Stimulated activated effector memory CD8-positive, alpha-beta T cell treated with anti-CD3 and anti-CD28 coated beads, Interleukin-12 subunit alpha, Interleukin-12 subunit beta, amount 100 ng/mL, for 72 hours (primary cell): ENCODE data around the gene CLIC6.
"Not testable (repeated sequence)": the region's sequence is repeated elsewhere in the genome, so short reads cannot be mapped to it uniquely, and the experiment has no call there.

Experiments used
- ATAC-seq: fragments of 150-1000 bp; cut with Tn5 transposase; 2 replicates; pipeline ENCODE4 v1.10.0; 2021
- DNase-seq, 2 donors: peaks; one replicate each; pipeline ENCODE4 v3.0.0; 2021 to 2022; ENCODE audit warnings: low spot score in 2 of 2
- H3K27ac Mint-ChIP-seq: one replicate; pipeline ENCODE4 v1.8.0; 2022; ENCODE audit warnings: mild to moderate bottlenecking, mixed read lengths
- H3K36me3 Mint-ChIP-seq: one replicate; pipeline ENCODE4 v1.8.0; 2022; ENCODE audit warnings: mild to moderate bottlenecking, mixed read lengths
- H3K4me1 Mint-ChIP-seq: one replicate; pipeline ENCODE4 v1.8.0; 2022; ENCODE audit warnings: mixed read lengths
- H3K4me3 Mint-ChIP-seq: one replicate; pipeline ENCODE4 v1.8.0; 2022; ENCODE audit warnings: mild to moderate bottlenecking, mixed read lengths
- H3K9me3 Mint-ChIP-seq: one replicate; pipeline ENCODE4 v1.8.0; 2022; ENCODE audit warnings: mixed read lengths

Gene CLIC6

GRCh38 chr21:34642211-34643075, 26.4 kb upstream of the CLIC6 start:
- no peaks in the 10 kb centered on the region for H3K9me3 Mint-ChIP-seq
- peaks cover 15% of the 10 kb centered on the region for H3K4me1 Mint-ChIP-seq
- H3K36me3 Mint-ChIP-seq = no peaks in the 10 kb centered on the region
- H3K27ac Mint-ChIP-seq = no peak overlapping the region
- no peak for DNase-seq
- no peak overlapping the region for H3K4me3 Mint-ChIP-seq
- ATAC-seq = peak; percentile 29

- Mint-ChIP-seq H3K27ac (no peak overlapping the region), H3K36me3 (no peaks in the 10 kb centered on the region), H3K4me3 (no peak overlapping the region), H3K4me1 (peaks cover 20% of the 10 kb centered on the region), H3K9me3 (no peaks in the 10 kb centered on the region)
- DNase-seq = no peak
- ATAC-seq = no peak
Observed at GRCh38 chr21:34644825-34645224, 24.0 kb upstream of the CLIC6 start.

- no peaks in the 10 kb centered on the region for H3K9me3 Mint-ChIP-seq
- H3K36me3 Mint-ChIP-seq = no peaks in the 10 kb centered on the region
Observed at GRCh38 chr21:34647555-34647954, 21.2 kb upstream of the CLIC6 start.

GRCh38 chr21:34648739-34649297, 20.0 kb upstream of the CLIC6 start:
- ATAC-seq = no peak
- Mint-ChIP-seq H3K9me3 (no peaks in the 10 kb centered on the region), H3K36me3 (no peaks in the 10 kb centered on the region), H3K27ac (no peak overlapping the region), H3K4me3 (no peak overlapping the region), H3K4me1 (peaks cover 7% of the 10 kb centered on the region)
- DNase-seq = no peak

More at GRCh38 chr21:34647555-34647954, 21.2 kb upstream of the CLIC6 start:
- ATAC-seq (no peak), DNase-seq (no peak)
- Mint-ChIP-seq H3K4me1 (peaks cover 7% of the 10 kb centered on the region), H3K27ac (no peak overlapping the region), H3K4me3 (no peak overlapping the region)

- no peaks in the 10 kb centered on the region for H3K36me3 Mint-ChIP-seq
- H3K4me1 Mint-ChIP-seq = peaks cover 7% of the 10 kb centered on the region
- no peaks in the 10 kb centered on the region for H3K9me3 Mint-ChIP-seq
- no peak for ATAC-seq
- no peak for DNase-seq
- no peak overlapping the region for H3K4me3 Mint-ChIP-seq
- no peak overlapping the region for H3K27ac Mint-ChIP-seq
Observed at GRCh38 chr21:34649400-34649799, 19.4 kb upstream of the CLIC6 start.

GRCh38 chr21:34650861-34651431, 17.8 kb upstream of the CLIC6 start:
- Mint-ChIP-seq H3K4me1 (peaks cover 7% of the 10 kb centered on the region), H3K4me3 (no peak overlapping the region)
- no peak for ATAC-seq

GRCh38 chr21:34651642-34652041, 17.2 kb upstream of the CLIC6 start:
- no peak for DNase-seq
- Mint-ChIP-seq H3K4me1 (peaks cover 7% of the 10 kb centered on the region), H3K36me3 (no peaks in the 10 kb centered on the region), H3K9me3 (no peaks in the 10 kb centered on the region), H3K4me3 (no peak overlapping the region), H3K27ac (no peak overlapping the region)
- ATAC-seq = no peak

More at GRCh38 chr21:34650861-34651431, 17.8 kb upstream of the CLIC6 start:
- no peak overlapping the region for H3K27ac Mint-ChIP-seq
- H3K36me3 Mint-ChIP-seq = no peaks in the 10 kb centered on the region
- DNase-seq = no peak
- H3K9me3 Mint-ChIP-seq = no peaks in the 10 kb centered on the region

- DNase-seq (no peak), ATAC-seq (no peak)
- no peak overlapping the region for H3K4me3 Mint-ChIP-seq
- H3K27ac Mint-ChIP-seq = no peak overlapping the region
- no peaks in the 10 kb centered on the region for H3K9me3 Mint-ChIP-seq
- H3K4me1 Mint-ChIP-seq = peaks cover 7% of the 10 kb centered on the region
- H3K36me3 Mint-ChIP-seq = no peaks in the 10 kb centered on the region
Observed at GRCh38 chr21:34653522-34653921, 15.3 kb upstream of the CLIC6 start.

- Mint-ChIP-seq H3K4me3 (no peak overlapping the region), H3K36me3 (no peaks in the 10 kb centered on the region), H3K4me1 (no peaks in the 10 kb centered on the region), H3K9me3 (peaks cover 17% of the 10 kb centered on the region), H3K27ac (no peak overlapping the region)
- ATAC-seq (no peak), DNase-seq (no peak)
Observed at GRCh38 chr21:34661848-34662247, 6.9 kb upstream of the CLIC6 start.

- Mint-ChIP-seq H3K4me1 (peaks cover 6% of the 10 kb centered on the region), H3K27ac (no peak overlapping the region), H3K9me3 (no peaks in the 10 kb centered on the region), H3K4me3 (no peak overlapping the region), H3K36me3 (no peaks in the 10 kb centered on the region)
- DNase-seq (no peak), ATAC-seq (no peak)
Observed at GRCh38 chr21:34667761-34668160, 1.0 kb upstream of the CLIC6 start.

GRCh38 chr21:34669149-34669879, 520 bp downstream of the CLIC6 start:
- peak; percentile 14 to 55 for DNase-seq
- H3K4me1 Mint-ChIP-seq = peaks cover 6% of the 10 kb centered on the region
- H3K9me3 Mint-ChIP-seq = no peaks in the 10 kb centered on the region
- no peak overlapping the region for H3K27ac Mint-ChIP-seq
- ATAC-seq = peak; percentile 80
- H3K4me3 Mint-ChIP-seq = peak overlapping the region; percentile 65
- no peaks in the 10 kb centered on the region for H3K36me3 Mint-ChIP-seq

- H3K4me3 Mint-ChIP-seq = peak overlapping the region; percentile 65
Observed at GRCh38 chr21:34669880-34670219, 1.1 kb downstream of the CLIC6 start.

GRCh38 chr21:34670220-34670961, 1.6 kb downstream of the CLIC6 start:
- H3K9me3 Mint-ChIP-seq = no peaks in the 10 kb centered on the region
- peak in 1 of 2 donors; percentile 54 for DNase-seq

More at GRCh38 chr21:34669880-34670219, 1.1 kb downstream of the CLIC6 start:
- H3K9me3 Mint-ChIP-seq, ATAC-seq, H3K4me1 Mint-ChIP-seq, DNase-seq, H3K27ac Mint-ChIP-seq, H3K36me3 Mint-ChIP-seq: not testable (repeated sequence)

GRCh38 chr21:34670962-34671348, 2.2 kb downstream of the CLIC6 start:
- H3K27ac Mint-ChIP-seq = no peak overlapping the region
- no peaks in the 10 kb centered on the region for H3K9me3 Mint-ChIP-seq
- peak overlapping the region; percentile 65 for H3K4me3 Mint-ChIP-seq
- no peak for DNase-seq
- peaks cover 6% of the 10 kb centered on the region for H3K4me1 Mint-ChIP-seq
- no peaks in the 10 kb centered on the region for H3K36me3 Mint-ChIP-seq
- ATAC-seq = no peak

More at GRCh38 chr21:34670220-34670961, 1.6 kb downstream of the CLIC6 start:
- Mint-ChIP-seq H3K36me3 (no peaks in the 10 kb centered on the region), H3K4me1 (peaks cover 6% of the 10 kb centered on the region), H3K4me3 (peak overlapping the region; percentile 65), H3K27ac (no peak overlapping the region)
- peak; percentile 44 for ATAC-seq

- no peak overlapping the region for H3K27ac Mint-ChIP-seq
- H3K4me1 Mint-ChIP-seq = peaks cover 6% of the 10 kb centered on the region
- no peaks in the 10 kb centered on the region for H3K9me3 Mint-ChIP-seq
- ATAC-seq (no peak), DNase-seq (no peak)
- no peaks in the 10 kb centered on the region for H3K36me3 Mint-ChIP-seq
- no peak overlapping the region for H3K4me3 Mint-ChIP-seq
Observed at GRCh38 chr21:34671462-34671861, 2.7 kb downstream of the CLIC6 start.
